ENCODE data around the gene ADAMTS8.

DNA sequence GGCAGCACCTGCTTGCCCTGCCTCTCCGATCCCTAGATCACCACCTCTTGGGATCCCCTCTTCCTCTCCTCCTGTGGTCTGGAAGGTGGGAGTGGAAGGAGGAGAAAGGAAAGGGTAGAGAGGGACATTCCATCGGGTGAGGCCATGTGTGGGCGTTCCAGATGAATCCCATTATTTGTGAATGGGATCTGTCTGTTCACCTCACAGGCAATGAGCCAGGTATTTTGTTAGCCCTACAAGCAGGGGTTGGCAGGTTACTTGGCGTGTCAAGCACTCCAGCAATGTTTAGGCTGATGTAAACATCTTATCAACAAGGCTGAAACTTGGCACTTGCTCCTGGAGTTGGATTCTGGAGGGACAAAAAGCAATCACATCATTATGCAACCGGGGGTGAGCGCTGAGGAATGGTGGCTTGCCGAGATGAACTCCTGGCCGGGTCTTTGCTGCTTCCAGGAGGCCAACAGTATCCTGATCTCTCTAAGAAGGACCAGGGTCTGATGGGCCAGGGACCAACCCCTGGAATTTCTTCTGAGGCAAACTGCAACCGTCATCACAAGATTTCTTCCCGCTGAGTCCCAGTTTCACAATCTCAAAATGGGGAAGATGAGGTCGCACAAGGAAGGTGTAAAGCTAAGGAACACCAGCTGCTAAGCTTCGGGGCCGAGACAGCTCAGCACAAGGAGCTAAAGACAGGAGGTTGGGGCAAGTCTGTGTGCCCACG is 7.8 kb downstream of the ADAMTS8 start:
- no peak for TF ChIP-seq POLR2AphosphoS5 (IDR thresholded peaks at IDR 0.05; ENCODE audit: insufficient read depth in 1 of 2, low read depth in 1 of 2)
- TF ChIP-seq, protein P1, sequence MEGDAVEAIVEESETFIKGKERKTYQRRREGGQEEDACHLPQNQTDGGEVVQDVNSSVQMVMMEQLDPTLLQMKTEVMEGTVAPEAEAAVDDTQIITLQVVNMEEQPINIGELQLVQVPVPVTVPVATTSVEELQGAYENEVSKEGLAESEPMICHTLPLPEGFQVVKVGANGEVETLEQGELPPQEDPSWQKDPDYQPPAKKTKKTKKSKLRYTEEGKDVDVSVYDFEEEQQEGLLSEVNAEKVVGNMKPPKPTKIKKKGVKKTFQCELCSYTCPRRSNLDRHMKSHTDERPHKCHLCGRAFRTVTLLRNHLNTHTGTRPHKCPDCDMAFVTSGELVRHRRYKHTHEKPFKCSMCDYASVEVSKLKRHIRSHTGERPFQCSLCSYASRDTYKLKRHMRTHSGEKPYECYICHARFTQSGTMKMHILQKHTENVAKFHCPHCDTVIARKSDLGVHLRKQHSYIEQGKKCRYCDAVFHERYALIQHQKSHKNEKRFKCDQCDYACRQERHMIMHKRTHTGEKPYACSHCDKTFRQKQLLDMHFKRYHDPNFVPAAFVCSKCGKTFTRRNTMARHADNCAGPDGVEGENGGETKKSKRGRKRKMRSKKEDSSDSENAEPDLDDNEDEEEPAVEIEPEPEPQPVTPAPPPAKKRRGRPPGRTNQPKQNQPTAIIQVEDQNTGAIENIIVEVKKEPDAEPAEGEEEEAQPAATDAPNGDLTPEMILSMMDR (IDR thresholded peaks at IDR 0.05), result no peak

Data from vagina (tissue), 2 donors.